HEK293T (cell line): Measurements from ENCODE around the gene GEMIN7.

Source experiments
- ARNT ChIP-seq: fragments of 450-650 bp; IDR thresholded peaks from 2 replicates; pipeline ENCODE4 v1.6.1; 2017; ENCODE audit warnings: mild to moderate bottlenecking
- BHLHE40 ChIP-seq: fragments of 450-650 bp; IDR thresholded peaks from 2 replicates; pipeline ENCODE4 v1.6.1; 2016; ENCODE audit warnings: mild to moderate bottlenecking, moderate library complexity, borderline replicate concordance
- ELF4 ChIP-seq: fragments of 450-650 bp; IDR thresholded peaks from 2 replicates; pipeline ENCODE4 v1.6.1; 2017; ENCODE audit warnings: antibody characterized with exemption
- FOXA1 ChIP-seq: fragments of 450-650 bp; IDR thresholded peaks from 2 replicates; pipeline ENCODE4 v1.6.1; 2016; ENCODE audit warnings: mild to moderate bottlenecking
- FOXK2 ChIP-seq: fragments of 450-650 bp; IDR thresholded peaks from 2 replicates; pipeline ENCODE4 v1.6.1; 2016; ENCODE audit warnings: mild to moderate bottlenecking
- FOXM1 ChIP-seq: fragments of 450-650 bp; IDR thresholded peaks from 2 replicates; pipeline ENCODE4 v1.6.1; 2017; ENCODE audit warnings: mild to moderate bottlenecking, borderline replicate concordance
- HDGF ChIP-seq: fragments of 450-650 bp; IDR thresholded peaks from 2 replicates; pipeline ENCODE4 v1.6.1; 2017; ENCODE audit warnings: antibody characterized with exemption, borderline replicate concordance
- L3MBTL2 ChIP-seq: fragments of 450-650 bp; conservative IDR thresholded peaks from 2 replicates; pipeline ENCODE4 v1.6.1; 2016; ENCODE audit warnings: mild to moderate bottlenecking
- LEF1 ChIP-seq: fragments of 450-650 bp; IDR thresholded peaks from 2 replicates; pipeline ENCODE4 v1.6.1; 2017; ENCODE audit warnings: mild to moderate bottlenecking, borderline replicate concordance
- NFRKB ChIP-seq: fragments of 450-650 bp; IDR thresholded peaks from 2 replicates; pipeline ENCODE4 v1.6.1; 2016; ENCODE audit warnings: mild to moderate bottlenecking, moderate library complexity
- PKNOX1 ChIP-seq: fragments of 450-650 bp; IDR thresholded peaks from 2 replicates; pipeline ENCODE4 v1.6.1; 2016
- SP1 ChIP-seq: fragments of 450-650 bp; IDR thresholded peaks from 2 replicates; pipeline ENCODE4 v1.6.1; 2017
- SUZ12 ChIP-seq: fragments of 450-650 bp; IDR thresholded peaks from 2 replicates; pipeline ENCODE4 v1.6.1; 2016; ENCODE audit warnings: mild to moderate bottlenecking
- TARDBP ChIP-seq: fragments of 450-650 bp; IDR thresholded peaks from 2 replicates; pipeline ENCODE4 v1.6.1; 2016

- no peak for TF ChIP-seq SUZ12
- TF ChIP-seq HDGF: no peak
- TF ChIP-seq FOXM1: no peak
- no peak for TF ChIP-seq ELF4
- no peak for TF ChIP-seq SP1
- TF ChIP-seq BHLHE40: no peak
- TF ChIP-seq LEF1: no peak
- no peak for TF ChIP-seq FOXA1
- TF ChIP-seq TARDBP: no peak
- TF ChIP-seq FOXK2: no peak
- TF ChIP-seq L3MBTL2: no peak
- TF ChIP-seq ARNT: no peak
- TF ChIP-seq NFRKB: no peak
- no peak for TF ChIP-seq PKNOX1
Observed at GRCh38 chr19:45066921-45067661, 12.0 kb upstream of the GEMIN7 start.
